Measurements from ENCODE around the gene ZNHIT6.
"Not testable (repeated sequence)": the region's sequence is repeated elsewhere in the genome, so short reads cannot be mapped to it uniquely, and the experiment has no call there.

ZNHIT6 gene, protein sequence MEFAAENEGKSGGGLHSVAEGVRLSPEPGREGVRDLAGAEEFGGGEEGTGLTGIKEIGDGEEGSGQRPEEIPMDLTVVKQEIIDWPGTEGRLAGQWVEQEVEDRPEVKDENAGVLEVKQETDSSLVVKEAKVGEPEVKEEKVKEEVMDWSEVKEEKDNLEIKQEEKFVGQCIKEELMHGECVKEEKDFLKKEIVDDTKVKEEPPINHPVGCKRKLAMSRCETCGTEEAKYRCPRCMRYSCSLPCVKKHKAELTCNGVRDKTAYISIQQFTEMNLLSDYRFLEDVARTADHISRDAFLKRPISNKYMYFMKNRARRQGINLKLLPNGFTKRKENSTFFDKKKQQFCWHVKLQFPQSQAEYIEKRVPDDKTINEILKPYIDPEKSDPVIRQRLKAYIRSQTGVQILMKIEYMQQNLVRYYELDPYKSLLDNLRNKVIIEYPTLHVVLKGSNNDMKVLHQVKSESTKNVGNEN

DNA sequence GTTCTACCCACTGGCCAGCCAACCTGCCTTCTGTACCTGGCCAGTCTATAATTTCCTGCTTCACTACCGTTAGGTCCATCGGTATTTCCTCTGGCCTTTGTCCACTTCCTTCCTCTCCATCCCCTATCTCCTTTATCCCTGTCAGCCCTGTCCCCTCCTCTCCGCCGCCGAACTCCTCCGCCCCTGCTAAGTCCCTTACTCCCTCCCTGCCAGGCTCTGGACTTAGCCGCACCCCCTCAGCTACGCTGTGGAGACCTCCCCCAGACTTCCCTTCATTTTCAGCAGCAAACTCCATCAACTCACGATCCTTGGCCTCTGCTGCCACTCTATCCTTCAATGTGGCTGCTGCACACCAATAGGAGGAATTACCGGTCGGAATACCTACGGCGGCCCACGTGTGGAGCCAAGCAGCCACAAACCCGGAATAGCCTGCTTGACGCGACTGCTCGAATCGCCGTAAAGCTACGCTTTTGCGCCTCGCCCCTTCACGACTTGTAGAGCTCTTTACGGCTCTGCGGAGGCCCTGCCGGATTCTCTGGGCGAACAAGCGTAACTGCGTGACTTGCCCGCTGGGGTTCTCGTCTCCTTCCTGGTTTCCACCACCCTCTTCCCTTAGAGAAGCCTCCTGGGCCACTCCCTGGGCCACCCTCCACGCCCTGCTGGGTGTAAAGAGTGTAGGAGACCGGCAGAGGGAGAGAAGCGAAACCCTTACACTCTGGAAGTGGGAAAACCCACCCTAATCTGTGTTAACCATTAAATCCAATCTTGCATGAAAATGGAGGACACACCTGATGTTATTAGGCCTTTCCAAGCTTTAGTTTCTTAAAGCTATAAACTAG lies at the start of gene ZNHIT6:
Gene ZNHIT6, minus strand, starts transcription at position 444 of the 839 bp plus-strand sequence. Its CDS starts 149 bp downstream, at position 295.
- DNase-seq (ENCODE audit: low read depth in 3 of 3): peak; percentile 58 to 76 (median 73)

DNA sequence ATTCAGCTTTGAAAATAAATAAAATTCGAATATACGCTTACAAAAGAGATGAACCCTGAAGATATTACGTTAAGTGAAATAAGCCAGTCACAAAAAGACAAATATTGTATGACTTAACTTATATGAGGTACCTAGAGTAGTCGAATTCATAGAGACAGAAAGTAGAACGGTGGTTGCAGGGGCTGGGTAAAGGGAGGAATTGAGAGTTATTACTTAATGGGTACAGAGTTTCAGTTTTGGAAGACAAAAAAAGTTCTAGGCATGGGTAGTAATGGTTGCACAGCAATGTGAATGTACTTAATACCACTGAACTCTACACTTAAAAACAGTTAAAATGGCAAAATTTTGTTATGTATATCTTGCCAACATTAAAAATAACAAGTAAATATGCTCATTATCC lies 48.6 kb upstream of the ZNHIT6 start:
- DNase-seq (ENCODE audit: low read depth in 3 of 3): no peak

GRCh38 chr1:85748120-85748519 lies 39.9 kb upstream of the ZNHIT6 start:
- no peak for DNase-seq (ENCODE audit: low read depth in 3 of 3)

- no peak for DNase-seq (ENCODE audit: low read depth in 3 of 3)
These were observed 38.5 kb upstream of the ZNHIT6 start for GRCh38 chr1:85746777-85747176.

GRCh38 chr1:85743814-85744213 lies 35.6 kb upstream of the ZNHIT6 start:
- DNase-seq (ENCODE audit: low read depth in 3 of 3): no peak

DNA sequence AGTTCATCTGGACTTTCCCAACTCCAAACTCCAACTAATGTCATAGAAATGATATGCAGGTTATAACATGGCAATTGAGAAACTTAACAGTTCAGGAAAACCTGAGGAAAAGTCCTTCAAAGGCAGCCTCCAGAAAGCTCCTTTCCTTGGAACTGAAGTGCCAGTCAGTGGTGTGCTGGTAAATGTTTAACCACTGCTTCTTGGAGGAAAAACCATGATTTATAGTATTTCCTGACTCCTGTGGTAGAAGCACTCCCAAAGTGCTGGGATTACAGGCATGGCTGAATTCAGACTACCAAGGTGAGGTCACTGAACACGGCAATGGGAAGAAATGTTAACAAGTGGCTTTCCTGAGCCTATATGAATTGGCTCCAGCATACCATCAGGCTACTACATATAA lies 26.7 kb upstream of the ZNHIT6 start:
- no peak for DNase-seq (ENCODE audit: low read depth in 3 of 3)

DNA sequence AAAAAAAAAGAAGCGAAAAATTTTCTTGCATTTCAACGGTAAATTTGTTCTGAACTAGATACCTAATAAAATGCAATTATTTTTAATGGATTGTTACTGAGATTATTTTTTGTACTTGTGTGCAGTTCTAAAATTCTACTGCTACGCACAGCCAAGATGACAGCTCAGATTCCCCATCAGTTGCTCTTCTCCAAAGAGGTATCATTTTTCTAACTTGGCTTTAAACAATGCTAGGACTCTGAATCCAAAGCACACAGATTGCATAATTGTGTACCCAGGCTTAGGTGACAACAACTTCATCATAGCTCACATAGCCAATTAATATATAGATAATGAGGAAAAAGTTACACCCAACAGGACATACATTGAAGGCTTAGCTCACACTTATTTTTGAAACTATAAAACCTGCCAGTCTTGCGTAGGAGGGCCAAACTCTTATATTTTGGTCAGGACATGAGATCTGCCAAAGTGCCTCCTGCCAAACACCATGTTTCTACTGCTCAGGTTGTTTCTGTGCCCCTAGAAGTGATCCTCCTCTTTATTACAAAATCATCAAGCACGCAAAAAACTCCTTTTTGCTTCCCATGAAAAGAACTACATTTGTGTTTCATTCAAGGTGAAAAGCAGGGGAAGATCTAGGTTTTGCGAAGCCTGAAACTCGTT lies 10.6 kb upstream of the ZNHIT6 start:
- DNase-seq (ENCODE audit: low read depth in 3 of 3): no peak

GRCh38 chr1:85714418-85715114 lies 6.3 kb upstream of the ZNHIT6 start:
- DNase-seq (ENCODE audit: low read depth in 3 of 3): not testable (repeated sequence)

GRCh38 chr1:85708829-85709227 lies 595 bp upstream of the ZNHIT6 start:
- no peak for DNase-seq (ENCODE audit: low read depth in 3 of 3)

DNA sequence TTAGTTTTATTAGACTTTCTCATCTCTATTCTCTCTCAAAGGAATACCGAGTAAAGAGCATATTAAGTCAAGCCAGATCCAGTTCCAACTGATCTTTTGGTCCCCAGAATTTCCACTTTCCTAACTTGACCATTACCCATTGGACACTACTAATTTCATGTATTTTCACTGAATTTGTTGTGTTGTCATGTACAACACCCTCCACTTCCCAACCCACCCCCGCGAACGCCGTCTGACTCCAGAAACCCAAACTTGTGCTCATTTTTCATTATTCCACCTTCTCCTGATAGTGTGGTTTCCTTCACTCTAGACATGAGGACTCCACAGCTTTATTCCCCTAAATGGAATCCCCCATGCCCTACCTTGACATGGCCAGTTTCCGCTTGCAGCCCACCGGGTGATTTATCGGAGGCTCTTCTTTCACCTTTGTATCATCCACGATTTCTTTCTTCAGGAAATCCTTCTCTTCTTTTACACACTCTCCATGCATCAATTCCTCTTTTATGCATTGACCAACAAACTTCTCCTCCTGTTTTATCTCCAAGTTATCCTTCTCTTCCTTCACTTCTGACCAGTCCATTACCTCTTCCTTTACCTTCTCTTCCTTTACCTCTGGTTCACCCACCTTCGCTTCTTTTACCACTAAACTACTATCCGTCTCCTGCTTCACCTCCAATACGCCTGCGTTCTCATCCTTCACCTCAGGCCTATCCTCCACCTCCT lies 805 bp downstream of the ZNHIT6 start:
- no peak for DNase-seq (ENCODE audit: low read depth in 3 of 3)

GRCh38 chr1:85705940-85706339 lies 2.3 kb downstream of the ZNHIT6 start:
- no peak for DNase-seq (ENCODE audit: low read depth in 3 of 3)

DNA sequence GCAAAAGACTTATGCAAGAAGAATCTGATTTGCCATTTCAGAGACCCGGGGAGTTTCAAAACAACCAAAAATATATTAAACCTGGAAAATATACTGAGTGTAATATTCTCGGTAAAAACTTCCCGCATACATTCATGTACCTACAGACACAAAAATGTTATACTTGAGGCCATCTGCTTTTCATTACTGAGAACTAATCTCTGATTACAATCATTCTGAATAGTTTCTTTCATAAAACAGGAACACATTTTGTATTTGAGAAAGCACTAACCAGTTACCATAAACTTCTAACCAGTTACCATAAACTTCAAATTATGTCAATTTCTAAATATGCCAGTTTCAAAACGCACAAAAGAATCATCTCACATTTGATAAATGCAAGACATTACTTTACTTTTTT lies 7.8 kb downstream of the ZNHIT6 start:
- DNase-seq (ENCODE audit: low read depth in 3 of 3): no peak

- no peak for DNase-seq (ENCODE audit: low read depth in 3 of 3)
These were observed 10.3 kb downstream of the ZNHIT6 start for GRCh38 chr1:85697895-85698294.

DNA sequence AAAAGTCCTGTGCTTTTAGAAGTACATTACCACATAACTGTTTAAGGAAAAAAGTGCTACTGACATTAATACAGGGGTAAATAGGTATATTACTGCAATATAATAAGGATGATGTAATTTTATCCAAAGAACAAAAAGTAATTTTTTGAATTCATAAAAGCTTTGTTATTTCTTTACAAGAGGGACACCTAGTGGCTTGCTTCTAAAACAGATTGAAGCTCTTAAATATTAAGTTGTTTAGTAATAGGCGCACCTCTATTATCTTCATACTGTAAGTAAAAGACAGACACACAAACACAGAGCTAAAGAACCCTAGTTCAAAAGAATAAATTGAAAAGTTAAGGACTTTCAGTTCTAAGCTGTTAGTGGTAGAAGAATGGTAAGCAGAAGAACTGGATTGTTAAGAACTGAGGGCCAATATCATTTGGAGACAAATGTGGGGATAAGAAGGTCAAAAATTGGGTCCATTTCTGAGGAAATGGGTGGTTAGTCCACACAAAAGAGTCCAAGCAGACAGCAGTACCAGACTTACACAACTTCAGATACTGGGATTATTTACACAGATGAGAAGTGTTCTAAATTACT lies 15.4 kb downstream of the ZNHIT6 start:
- no peak for DNase-seq (ENCODE audit: low read depth in 3 of 3)

DNA sequence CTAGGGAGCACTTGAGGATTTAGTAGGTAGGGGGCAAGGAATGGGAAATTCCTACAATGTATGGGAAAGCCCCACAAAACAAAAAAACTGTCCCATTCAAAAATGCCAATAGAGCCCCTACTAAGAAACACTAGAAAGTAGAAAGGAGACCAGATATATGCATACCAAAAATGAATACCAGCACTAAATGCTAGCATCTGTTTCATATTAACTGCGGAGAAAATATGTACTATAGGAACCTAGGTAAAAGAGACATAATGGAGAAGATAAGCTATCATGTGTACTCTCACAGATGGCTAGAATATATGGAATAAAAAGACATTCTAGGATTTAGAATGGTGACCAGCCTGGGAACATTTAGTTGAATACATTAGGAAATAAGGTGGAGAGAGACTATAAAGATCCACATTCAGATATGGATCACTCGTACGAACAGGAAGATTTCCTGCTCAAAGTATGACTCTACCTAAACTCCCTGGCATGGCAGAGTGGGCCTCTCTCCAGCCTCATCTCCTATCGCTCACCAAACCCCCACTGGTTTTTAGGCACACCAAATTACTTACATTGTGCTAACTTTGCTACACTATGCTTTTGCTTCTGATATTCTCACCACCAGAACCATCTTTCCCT lies 18.3 kb downstream of the ZNHIT6 start:
- DNase-seq (ENCODE audit: low read depth in 3 of 3): no peak

GRCh38 chr1:85683292-85684025 lies 24.8 kb downstream of the ZNHIT6 start:
- DNase-seq (ENCODE audit: low read depth in 3 of 3): no peak

DNA sequence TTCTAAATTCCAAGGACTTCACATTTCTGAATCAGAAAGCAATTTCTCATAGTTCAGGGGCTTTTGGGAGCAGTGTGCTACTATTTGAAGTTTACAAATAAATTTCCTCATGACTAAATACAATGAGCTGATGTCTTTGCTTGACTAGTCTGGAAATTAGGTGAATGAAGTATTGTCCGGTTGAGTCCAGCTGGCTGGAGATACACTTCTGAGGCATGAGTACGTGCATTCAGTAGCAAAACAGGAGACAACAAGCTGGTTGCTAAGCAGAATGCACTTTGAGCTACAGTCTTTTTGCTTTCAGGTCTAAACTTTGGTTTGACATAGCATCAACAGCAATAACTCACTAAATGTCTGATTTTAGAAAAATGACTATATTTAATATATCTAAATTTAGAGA lies 27.1 kb downstream of the ZNHIT6 start:
- no peak for DNase-seq (ENCODE audit: low read depth in 3 of 3)

DNA sequence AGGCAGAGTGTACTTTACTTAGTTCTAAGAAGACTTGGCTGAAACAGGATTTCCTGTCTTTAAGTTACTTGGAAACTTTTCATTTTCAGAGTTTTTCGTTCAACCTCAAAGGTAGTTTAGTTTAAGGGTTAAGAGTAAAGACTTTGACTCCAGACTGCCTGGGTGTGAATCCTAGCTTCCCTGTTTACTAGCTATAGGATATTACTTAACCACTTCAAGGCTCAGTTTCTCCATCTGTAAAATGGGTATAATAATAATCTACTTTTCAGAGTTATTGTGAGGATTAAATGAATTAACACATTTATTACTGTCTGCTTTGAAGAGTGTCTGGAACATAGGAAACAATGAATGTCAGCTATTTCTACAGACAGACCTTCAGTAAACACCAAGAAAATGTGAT lies 30.0 kb downstream of the ZNHIT6 start:
- no peak for DNase-seq (ENCODE audit: low read depth in 3 of 3)

DNA sequence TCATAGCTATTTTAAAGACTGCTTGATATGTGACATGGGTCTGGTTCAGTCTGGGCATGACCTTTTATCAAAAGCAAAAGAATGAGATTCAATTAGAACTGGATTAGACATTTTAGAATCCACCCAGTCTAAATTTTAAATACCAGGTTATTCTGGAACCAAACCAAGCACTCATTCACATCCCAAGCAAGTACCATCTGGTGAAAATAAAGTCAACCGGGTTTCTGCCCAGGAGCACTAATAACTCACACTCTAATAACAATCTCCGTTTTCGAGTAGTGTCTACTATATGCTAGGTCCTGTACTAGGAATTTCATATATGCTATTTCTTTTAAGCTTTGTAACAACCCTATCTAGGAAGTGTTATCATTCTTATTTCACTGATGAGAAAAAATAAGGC lies 30.6 kb downstream of the ZNHIT6 start:
- no peak for DNase-seq (ENCODE audit: low read depth in 3 of 3)

All from stimulated activated CD4-positive, alpha-beta T cell treated with anti-CD3 and anti-CD28 coated beads, TNF-alpha, amount 100 ng/mL, for 4 hours (primary cell).